CD1c-positive myeloid dendritic cell (primary cell): ENCODE data around the gene CUX1.
A peak's percentile ranks its signal among the peaks of the same experiment; 100 is the strongest.

Experiments used
- DNase-seq: peaks from one replicate; pipeline ENCODE4 v3.0.0-alpha.2; 2016; ENCODE audit errors: extremely low spot score

CUX1 gene

GRCh38 chr7:102072003-102072402 is 254.6 kb downstream of the CUX1 start:
- no peak for DNase-seq

DNA sequence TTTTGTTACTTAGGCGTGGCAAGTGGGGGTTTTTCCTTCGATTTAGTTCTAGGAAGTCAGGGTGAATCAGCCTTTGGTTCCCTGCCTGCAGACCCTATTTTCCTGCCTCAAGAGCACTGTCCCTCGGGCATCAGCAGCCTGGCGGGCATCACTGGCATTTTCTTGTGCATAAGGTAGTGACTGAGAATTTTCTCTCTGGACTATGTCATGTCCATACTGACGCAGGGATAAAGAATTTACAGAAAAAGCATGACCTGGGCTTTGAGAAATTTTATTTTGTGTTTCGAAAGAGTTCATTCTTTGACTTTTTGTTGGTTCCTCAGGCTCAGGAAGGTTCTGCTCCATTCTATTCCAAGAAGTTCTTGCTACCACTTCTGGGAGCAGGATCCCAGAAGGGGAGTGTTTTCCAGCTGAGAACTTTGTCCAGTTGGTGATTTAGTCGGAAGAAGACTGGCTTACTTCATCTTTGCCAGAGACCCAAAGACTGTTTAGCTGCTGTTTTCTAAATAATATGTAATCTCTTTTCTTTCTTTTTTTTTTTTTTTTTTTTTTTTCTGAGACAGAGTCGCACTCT is 255.3 kb downstream of the CUX1 start:
- DNase-seq, result no peak

DNA sequence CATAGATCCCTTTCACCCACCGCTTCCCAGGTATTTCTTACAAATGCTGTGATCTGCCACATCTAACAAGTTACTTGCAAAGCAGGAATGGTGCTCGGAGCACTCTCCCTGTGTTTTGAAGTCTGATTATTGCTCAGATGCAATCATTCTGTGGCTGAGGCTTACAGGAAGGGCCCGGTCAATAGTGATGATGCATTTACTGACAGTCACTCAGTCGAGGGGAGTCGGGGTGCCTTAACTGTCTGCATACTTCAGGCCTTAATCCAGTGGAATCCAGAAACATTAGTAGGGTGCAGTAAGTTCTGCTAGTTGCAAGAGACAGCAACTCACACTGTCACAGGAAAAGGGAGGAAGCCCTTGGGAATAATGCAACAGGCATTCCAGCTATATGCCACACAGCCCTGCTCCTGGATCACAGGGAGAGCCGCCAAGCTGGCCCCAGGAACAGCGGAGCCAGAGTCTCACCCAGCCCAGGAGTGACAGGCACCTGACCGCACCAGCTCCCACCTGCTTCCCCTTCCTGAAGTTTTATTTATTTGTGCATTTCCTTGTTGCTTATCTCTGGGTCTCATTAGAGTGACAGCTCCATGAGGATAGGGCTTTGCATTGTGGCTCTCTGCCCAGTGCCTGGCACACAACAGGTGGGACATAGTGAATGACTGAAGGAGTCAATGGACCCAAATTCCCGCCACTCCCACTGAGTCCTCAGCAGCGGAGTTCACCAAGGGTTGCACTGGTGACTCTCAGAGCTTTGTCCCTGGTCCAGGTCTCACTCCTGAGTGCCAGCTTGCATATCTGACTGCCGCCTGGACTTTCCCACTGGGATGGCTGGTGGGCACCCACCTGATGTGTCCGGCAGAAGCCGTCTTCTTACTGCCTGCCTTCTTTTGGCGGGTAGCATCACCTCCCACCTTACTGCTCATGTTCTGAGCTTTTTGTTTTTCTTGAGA is 256.8 kb downstream of the CUX1 start:
- DNase-seq, result no peak

DNA sequence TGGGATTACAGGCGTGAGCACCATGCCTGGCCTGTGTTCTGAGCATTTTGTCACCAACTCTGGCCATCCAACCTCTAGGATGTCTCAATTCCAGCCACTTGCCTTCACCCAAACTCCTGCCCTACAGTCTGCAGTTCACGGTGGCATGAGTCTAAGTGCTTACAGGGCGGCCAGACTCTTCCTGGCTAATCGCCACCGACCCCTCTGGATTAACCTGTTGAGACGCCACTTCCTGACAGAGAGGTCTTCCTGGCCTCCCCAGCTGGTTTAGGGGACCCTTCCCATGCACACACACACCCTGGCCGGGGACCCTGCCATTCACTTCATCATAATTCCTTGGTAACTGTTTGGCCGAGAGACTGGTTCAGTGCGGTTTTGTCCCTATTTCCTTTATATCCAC is 257.7 kb downstream of the CUX1 start:
- DNase-seq, result no peak

- DNase-seq, result no peak
Measured at GRCh38 chr7:102075553-102076135, 258.2 kb downstream of the CUX1 start.

GRCh38 chr7:102077081-102077480 is 259.7 kb downstream of the CUX1 start:
- no peak for DNase-seq

DNA sequence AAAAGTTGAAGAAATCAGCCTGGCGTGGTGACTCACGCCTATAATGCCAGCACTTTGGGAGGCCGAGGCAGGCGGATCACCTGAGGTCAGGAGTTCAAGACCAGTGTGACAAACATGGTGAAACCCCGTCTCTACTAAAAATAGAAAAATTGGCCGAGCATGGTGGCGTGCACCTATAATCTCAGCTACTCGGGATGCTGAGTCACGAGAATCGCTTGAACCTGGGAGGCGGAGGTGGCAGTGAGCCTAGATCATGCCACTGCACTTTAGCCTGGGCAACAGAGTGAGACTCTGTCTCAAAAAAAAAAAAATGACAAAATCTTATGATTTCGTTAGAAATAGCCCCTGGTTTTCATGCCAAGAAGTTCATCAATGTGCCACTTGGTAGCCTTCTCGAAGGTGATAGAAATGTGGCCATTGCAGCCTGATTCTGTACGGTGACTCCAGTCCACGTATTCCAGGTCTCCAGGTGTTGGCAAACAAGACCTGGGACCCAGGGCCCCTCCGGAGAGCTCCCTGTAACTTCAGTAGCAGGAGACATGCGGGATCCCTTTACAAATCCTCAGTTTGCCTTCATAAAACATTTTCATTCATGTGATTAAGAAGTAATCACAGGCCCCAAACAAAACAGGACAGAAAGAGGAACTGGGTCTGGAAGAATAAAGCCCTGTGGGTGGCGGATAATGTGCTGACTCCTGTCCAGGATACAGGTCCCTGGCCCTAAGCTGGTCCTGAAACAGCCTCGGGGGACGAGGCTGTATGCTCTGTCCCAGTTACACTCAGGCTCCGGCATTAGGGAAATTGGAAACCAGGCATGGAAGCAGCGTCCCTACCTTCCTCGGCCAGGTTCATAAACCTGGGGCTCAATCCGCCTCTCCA is 262.0 kb downstream of the CUX1 start:
- peak; percentile 43 for DNase-seq

GRCh38 chr7:102080019-102080433 is 262.6 kb downstream of the CUX1 start:
- no peak for DNase-seq

DNA sequence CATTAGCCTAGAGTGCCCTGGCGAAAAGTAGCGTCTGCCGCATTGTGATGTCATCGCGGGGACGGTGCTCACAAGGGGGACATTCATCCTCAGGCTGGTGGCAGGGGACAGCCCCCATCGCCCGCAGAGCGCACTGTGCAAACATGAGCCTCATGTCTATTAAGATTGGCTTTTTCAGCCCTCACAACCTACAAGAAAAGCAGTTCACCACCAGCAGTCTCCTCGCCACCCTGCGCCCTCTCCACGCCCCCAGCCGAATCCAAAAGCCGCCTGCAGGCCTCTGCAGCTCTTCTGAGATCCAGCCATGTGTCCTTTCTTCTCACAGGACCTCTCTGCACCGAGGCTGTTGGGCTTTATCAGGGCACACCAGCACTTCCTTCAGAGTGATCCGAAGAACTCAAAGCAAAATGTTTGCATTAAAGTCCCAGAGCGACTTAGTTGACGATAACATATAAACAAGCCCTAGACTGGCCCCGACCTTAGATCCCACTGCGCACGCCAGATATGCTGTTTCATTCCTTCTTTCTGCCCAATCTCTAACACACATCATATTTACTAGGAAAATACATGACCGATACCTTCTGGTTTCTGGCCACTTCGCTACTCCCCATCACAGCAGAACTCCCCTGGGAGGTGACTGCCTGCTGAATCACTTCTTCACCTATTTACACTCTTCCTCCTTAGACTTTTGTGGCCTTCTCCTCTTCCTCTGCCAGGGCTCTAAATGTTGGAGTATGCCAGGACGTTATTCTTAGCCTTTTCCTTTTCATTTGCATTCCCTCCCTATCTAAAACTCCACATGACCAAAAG is 263.2 kb downstream of the CUX1 start:
- no peak for DNase-seq

DNA sequence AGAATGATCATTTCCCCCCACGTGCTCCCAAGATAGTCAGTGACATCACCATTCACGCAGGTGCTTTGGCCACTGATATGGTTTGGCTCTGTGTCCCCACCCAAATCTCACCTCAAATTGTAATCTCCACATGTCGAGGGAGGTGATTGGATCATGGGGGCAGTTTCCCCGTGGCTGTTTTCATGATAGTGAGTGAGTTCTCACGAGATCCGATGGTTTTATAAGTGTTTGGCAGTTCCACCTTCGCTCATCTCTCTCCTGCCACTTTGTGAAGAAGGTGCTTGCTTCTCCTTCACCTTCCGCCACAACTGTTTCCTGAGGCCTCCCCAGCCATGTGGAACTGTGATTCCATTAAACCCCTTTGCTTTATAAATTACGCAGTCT is 263.8 kb downstream of the CUX1 start:
- no peak for DNase-seq

DNA sequence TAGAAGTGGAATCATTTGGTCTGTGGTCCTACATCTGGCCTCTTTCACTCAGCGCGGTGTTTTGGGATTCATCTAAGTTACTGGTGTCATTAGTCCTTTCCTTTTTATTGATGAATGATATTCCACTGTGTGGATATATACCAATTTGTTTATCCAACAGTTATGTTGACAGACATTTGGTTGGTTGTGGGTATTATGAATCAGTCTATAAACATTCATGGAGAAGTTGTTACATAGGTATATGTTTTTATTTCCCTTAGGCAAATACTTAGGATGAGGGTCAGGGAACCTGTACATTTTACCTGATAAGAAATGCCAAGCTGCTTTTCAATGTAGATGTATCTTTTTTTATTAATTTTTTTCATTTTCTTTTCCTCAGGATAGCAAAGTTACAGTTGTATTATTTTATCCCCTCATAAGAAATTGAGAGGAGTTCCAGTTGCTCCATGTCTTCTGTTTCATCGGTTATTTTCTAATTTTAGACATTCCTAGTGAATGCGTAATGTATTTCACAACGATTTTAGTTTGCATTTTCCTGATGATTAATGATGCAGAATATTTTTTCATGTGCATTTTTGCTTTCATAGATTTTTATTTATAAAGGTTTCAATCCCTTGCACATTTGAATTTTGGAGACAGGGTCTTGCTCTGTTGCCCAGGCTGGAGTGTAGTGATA is 265.4 kb downstream of the CUX1 start:
- DNase-seq, result no peak

- DNase-seq, result peak; percentile 45
Measured at GRCh38 chr7:102085218-102085772, 267.9 kb downstream of the CUX1 start.

- DNase-seq, result peak; percentile 2
Measured at GRCh38 chr7:102089175-102090098, 272.0 kb downstream of the CUX1 start.

DNA sequence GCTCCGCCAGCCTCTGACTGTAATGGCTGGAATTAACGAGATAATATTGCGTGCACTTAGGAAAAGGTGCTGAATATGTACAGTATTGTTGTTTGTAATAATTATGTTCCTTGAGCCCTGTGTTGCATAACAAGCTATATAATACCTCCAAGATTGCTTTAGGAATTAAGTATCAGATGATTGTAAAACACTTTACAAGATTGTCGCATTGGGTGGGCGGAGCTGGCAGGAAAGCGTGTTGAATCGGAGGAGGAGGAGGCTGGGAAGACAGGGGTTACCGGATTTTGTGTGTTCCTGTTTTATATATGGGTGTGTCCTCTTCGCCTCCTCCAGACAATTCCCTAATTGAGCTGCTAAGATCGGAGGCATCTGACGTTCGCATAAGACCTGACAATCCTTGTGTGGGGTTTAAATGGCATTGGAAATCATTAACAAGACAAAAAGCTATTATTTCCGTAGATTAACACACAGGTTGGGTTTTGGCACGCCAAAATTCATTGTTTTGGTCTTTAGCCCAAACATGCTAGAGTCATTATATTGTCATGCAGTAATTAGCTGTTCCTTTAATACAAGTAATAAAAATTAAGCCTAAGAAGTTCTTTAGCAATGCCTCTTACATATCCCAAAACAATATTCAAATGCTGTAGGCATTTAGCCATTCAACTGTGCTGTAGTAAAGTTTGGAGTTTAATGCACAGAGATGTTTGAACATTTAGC is 276.3 kb downstream of the CUX1 start:
- DNase-seq, result peak; percentile 10

DNA sequence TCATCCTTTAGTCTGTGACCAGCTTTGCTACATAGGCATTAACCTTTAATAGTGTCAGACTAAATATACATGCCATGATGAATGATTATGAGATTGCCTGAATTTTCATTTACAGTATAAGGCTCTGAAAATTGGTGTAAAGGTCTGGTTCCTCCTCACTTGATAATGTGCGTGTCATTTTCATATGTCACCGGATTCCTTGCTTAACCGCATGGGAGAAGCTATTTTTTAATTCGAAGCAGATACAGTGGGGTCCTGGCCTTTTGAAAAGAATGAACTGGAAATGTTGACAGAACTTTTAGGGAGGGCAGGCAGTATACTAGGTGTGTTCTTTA is 276.9 kb downstream of the CUX1 start:
- DNase-seq, result no peak

DNA sequence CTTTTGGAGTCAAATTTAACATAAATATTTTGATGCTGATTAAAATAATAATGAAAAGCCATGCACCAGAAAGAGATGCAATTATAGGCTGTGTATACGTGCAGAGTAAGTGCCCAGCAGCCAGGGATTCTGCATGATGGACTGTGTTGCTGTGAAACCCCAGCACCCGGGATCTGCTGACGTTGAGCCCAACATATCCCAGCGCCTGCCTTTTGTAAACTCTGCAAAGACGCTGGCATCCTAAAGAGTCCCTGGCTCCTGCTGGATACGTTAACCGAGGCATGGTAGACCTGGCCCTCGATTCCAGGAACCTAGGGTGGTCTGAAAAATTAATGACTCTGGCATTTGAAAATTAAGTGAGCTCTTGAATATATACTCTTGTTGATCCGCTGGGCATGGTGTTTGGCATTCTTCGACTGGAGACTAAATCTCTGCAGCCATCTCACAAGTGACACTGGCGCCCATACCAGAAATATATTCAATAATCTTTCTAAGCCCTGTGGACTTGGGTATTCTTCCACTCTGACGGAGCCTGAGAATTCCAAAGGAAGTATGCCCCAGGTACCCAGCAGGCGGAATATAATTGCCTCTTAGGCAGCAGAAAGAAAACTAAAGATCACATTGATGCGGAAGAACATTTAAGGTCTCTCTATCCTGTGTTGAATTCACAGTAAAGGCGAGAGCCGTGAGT is 278.0 kb downstream of the CUX1 start:
- no peak for DNase-seq

DNA sequence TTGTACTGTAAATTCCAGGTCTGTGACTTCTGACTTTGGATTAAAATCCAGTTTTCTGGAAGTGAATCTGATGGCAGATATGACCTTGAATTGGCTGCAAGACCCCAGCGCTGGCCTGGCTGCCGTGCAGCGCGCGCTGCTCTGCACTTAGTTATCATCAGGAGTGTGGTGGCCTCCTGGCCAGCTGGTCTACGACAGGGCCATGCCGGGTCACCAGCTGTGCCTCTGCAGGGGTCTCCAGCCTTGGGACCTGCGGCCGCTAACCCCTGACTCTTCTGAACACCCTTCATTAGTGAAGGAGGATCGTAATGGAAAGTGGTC is 278.5 kb downstream of the CUX1 start:
- no peak for DNase-seq
